ENCODE results near the gene UGT8.

DNA sequence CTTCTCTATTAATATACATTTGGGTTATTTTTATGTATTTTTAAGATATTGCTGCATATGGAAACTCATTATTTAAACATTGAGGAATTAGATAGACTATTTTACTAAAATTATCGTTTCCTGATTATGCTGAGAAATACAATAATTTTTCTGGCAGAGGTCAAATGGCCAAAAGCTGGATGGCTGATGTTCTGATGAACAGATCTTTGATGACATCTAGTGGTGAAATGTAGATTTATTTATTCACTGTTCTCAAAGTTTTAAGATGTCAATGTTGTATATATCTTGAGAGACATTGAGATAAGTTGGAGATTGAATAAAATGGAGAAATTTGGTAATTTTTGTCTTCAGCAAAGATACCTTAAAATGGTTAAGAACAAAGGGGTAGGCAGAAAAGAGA, 96.2 kb downstream of the UGT8 start:
- TF ChIP-seq POLR2AphosphoS5 (IDR thresholded peaks at IDR 0.05; ENCODE audit: low read depth, low read length) (no peak), POLR2A (IDR thresholded peaks at IDR 0.05; ENCODE audit: low read depth, low read length) (no peak), TAF1 (IDR thresholded peaks at IDR 0.05; ENCODE audit: low read depth, low read length) (no peak), SPI1 (IDR thresholded peaks at IDR 0.05; ENCODE audit: low read depth, low read length) (no peak)
